Prostate gland (tissue), 2 donors: ENCODE results near the gene LUZP1. TPM values are rescaled to one million over a fixed set of nuclear protein-coding genes. Genes with fewer than 3 reads are reported as not detected.

Source experiments
- DNase-seq: peaks from one replicate; pipeline ENCODE4 v3.0.0-alpha.2; 2019; ENCODE audit warnings: low spot score
- H3K27ac ChIP-seq, 2 donors: fragments of 200-600 bp; sonication (generic); 2 replicates each; pipeline ENCODE4 v1.5.1; 2017 to 2019
- H3K27me3 ChIP-seq: fragments of 200-600 bp; sonication (generic); replicated peaks from 2 replicates; pipeline ENCODE4 v1.5.1; 2019; ENCODE audit not compliant: insufficient read depth
- H3K36me3 ChIP-seq, 2 donors: fragments of 200-600 bp; sonication (generic); 1 replicate in 1 of 2; 2 replicates in 1 of 2; pipeline versions ENCODE4 v1.5.1 to v1.8.1; 2017 to 2019
- H3K4me1 ChIP-seq: fragments of 200-600 bp; sonication (generic); replicated peaks from 2 replicates; pipeline ENCODE4 v1.5.1; 2019
- H3K4me3 ChIP-seq, 2 donors: fragments of 200-600 bp; sonication (generic); 2 replicates each; pipeline ENCODE4 v1.5.1; 2017 to 2019
- H3K9me3 ChIP-seq: fragments of 200-600 bp; sonication (generic); 2 replicates; pipeline ENCODE4 v1.5.1; 2017
- CTCF ChIP-seq, 4 experiments: fragments of 200-600 bp in 2 of 4; fragments of 450-650 bp in 2 of 4; sonication (generic) in 2 of 4; IDR thresholded peaks; 1 replicate in 3 of 4; 2 replicates in 1 of 4; pipeline ENCODE4 v1.5.1; 2016 to 2019; ENCODE audit warnings: antibody characterized with exemption in 4 of 4, mild to moderate bottlenecking in 2 of 4, moderate library complexity in 2 of 4
- POLR2A ChIP-seq: fragments of 450-650 bp; IDR thresholded peaks from one replicate; pipeline ENCODE4 v1.6.1; 2016; ENCODE audit warnings: antibody characterized with exemption, mild to moderate bottlenecking
- POLR2AphosphoS5 ChIP-seq: sonication (generic); formaldehyde crosslinking; IDR thresholded peaks from one replicate; pipeline ENCODE4 v1.6.1; 2017; ENCODE audit warnings: antibody characterized with exemption
- WGBS: methylation state at CpG from one replicate; pipeline ENCODE4 v1.1.5; 2018; 5-methylcytosine and 5-hydroxymethylcytosine counted together
- intact Hi-C: fragments of 100-400 bp; cut with DNase I; formaldehyde crosslinking; loops from one replicate; pipeline ENCODE4 v1.14.2; 2022
- total RNA-seq, 2 donors: library from RNA; depleted of rRNA; stranded (reverse); fragments of >200 nt; gene quantifications; one replicate each; pipeline ENCODE4 v1.1.0, GENCODE V29; 2016

The LUZP1 gene
- total RNA-seq, 2 donors from 2014 or later = 16.9 to 17.5 TPM

GRCh38 chr1:23152966-23153684, 15.5 kb downstream of the LUZP1 start:
- no peaks in the 10 kb centered on the region for H3K27me3 ChIP-seq
- no peaks in the 10 kb centered on the region for H3K36me3 ChIP-seq
- no peak for DNase-seq
- WGBS = 91% methylated on average over 1 of the region's 1 CpG
- H3K4me1 ChIP-seq = no peaks in the 10 kb centered on the region
- intact Hi-C loops = no loop called here
- no peak overlapping the region for H3K4me3 ChIP-seq
- H3K9me3 ChIP-seq = no peaks in the 10 kb centered on the region
- H3K27ac ChIP-seq = no peak overlapping the region
- TF ChIP-seq CTCF (IDR thresholded peaks at IDR 0.05) (no peak), POLR2AphosphoS5 (no peak), POLR2A (no peak)

GRCh38 chr1:23150742-23151141, 17.9 kb downstream of the LUZP1 start:
- DNase-seq = no peak
- Histone ChIP-seq H3K9me3 (no peaks in the 10 kb centered on the region), H3K4me3 (no peak overlapping the region), H3K27ac (no peak overlapping the region), H3K27me3 (no peaks in the 10 kb centered on the region), H3K4me1 (no peaks in the 10 kb centered on the region), H3K36me3 (no peaks in the 10 kb centered on the region)
- TF ChIP-seq POLR2A = no peak
- no peak for TF ChIP-seq POLR2AphosphoS5
- 73% methylated on average over 5 of the region's 5 CpGs for WGBS
- intact Hi-C loops = no loop called here

- Histone ChIP-seq H3K4me1 (no peaks in the 10 kb centered on the region), H3K4me3 (no peak overlapping the region), H3K36me3 (no peaks in the 10 kb centered on the region), H3K27me3 (no peaks in the 10 kb centered on the region), H3K9me3 (no peaks in the 10 kb centered on the region), H3K27ac (no peak overlapping the region)
- intact Hi-C loops = no loop called here
- no peak for DNase-seq
- 64% methylated on average over 2 of the region's 2 CpGs for WGBS
- TF ChIP-seq POLR2A (no peak), CTCF (IDR thresholded peaks at IDR 0.05) (no peak), POLR2AphosphoS5 (no peak)
Measured at GRCh38 chr1:23150125-23150524, 18.5 kb downstream of the LUZP1 start.

GRCh38 chr1:23149114-23149513, 19.5 kb downstream of the LUZP1 start:
- Histone ChIP-seq H3K27me3 (no peaks in the 10 kb centered on the region), H3K27ac (no peak overlapping the region), H3K4me1 (no peaks in the 10 kb centered on the region), H3K4me3 (no peak overlapping the region), H3K9me3 (no peaks in the 10 kb centered on the region), H3K36me3 (no peaks in the 10 kb centered on the region)
- DNase-seq = peak; percentile 51
- 23% methylated on average over 1 of the region's 1 CpG for WGBS
- TF ChIP-seq POLR2AphosphoS5 (peak; percentile 40), CTCF (IDR thresholded peaks at IDR 0.05) (no peak)
- intact Hi-C loops = no loop called here

GRCh38 chr1:23148084-23148483, 20.6 kb downstream of the LUZP1 start:
- H3K9me3 ChIP-seq = no peaks in the 10 kb centered on the region
- no peak overlapping the region for H3K27ac ChIP-seq
- H3K36me3 ChIP-seq = no peaks in the 10 kb centered on the region
- H3K4me1 ChIP-seq = no peaks in the 10 kb centered on the region
- H3K27me3 ChIP-seq = no peaks in the 10 kb centered on the region
- WGBS = 76% methylated on average over 4 of the region's 4 CpGs
- intact Hi-C loops = no loop called here
- no peak for TF ChIP-seq POLR2AphosphoS5
- TF ChIP-seq CTCF (IDR thresholded peaks at IDR 0.05) = no peak
- no peak for TF ChIP-seq POLR2A
- no peak overlapping the region for H3K4me3 ChIP-seq
- DNase-seq = no peak
